NCI-H146 treated with DMSO at 0.1 percent for 48 hours (cell line): Measurements from ENCODE around the gene GNPDA2.

ENCODE experiments used
- DNase-seq: peaks from one replicate; lab custom pipeline; 2025; ENCODE audit not compliant: unreplicated experiment; lab: John Stamatoyannopoulos, UW

Gene GNPDA2

GRCh38 chr4:44679060-44679459 lies 47.3 kb downstream of the GNPDA2 start:
- DNase-seq = no peak

GRCh38 chr4:44678094-44679041 lies 48.0 kb downstream of the GNPDA2 start, which contains the start of gene GUF1:
GUF1 (plus strand) TSS chr4:44678420; CDS start chr4:44678623, 203 bp downstream.
- peak; percentile 72 for DNase-seq

DNA sequence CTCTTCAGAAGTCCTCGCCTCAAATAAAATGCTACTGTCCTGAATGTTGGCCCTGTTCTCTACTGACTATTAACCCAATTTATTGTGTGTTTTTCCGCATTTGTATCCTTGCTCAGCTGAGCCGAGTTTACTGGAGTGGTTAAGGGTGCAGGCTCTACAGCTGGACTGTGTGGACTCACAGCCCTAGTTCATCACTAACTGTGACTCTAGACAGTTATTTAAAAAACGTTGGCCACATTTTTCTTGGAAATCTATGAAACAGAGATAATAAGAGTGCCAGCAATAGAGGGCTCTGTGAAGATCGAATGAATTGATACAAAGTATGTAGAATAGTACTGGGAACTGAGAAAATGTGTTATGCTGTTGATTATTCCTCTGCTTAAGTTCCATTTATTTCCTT lies 51.0 kb downstream of the GNPDA2 start:
- DNase-seq = no peak

- no peak for DNase-seq
Measured at GRCh38 chr4:44674471-44674870, 51.9 kb downstream of the GNPDA2 start.

DNA sequence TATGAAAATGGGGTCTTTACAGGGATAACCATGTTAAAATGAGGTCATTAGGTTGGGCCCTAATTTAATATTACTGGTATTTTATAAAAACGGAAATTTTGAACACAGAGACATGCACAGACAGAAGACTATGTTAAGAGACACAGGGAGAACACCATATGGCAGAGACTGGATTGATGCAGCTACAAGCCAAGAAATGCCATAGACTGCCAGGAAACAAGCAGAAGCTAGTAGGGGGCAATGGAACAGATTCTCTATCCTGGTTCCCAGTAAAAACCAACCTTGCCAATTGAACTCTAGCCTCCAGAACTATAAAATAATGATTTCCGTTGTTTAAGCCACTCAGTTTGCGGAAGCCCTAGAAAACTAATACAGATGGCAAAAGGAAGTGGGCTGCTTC lies 54.7 kb downstream of the GNPDA2 start:
- no peak for DNase-seq

DNA sequence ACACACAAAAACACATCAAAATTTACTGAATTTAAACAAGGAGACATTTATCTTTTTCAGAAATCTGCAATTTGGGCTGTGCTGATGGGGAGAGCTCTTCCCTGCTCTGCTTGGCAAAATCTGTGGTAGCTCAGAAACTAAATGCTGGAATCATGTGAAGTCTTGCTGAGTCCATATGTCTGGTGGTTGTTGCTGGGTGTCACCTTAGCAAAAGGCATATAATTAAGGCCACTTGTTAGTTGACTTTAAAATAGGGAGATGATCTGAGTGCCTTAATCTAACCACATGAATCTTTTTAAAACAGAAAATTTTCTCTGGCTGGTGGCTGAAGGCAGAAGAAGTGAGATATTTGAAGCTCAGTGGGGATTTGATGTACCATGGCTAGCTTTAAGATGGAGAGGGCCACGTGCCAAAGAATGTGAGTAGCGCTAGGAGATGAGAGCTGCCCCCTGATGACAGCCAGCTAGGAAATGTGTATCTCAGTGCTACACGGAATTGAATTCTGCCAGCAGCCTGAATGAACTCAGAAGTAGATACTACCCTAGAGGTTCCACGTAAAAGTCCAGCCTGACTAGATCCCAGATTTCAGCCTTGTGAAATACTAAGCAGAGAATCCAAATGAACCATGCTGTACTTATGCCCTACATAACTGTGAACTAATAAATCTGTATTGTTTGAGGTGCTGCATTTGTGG lies 55.7 kb downstream of the GNPDA2 start:
- no peak for DNase-seq

DNA sequence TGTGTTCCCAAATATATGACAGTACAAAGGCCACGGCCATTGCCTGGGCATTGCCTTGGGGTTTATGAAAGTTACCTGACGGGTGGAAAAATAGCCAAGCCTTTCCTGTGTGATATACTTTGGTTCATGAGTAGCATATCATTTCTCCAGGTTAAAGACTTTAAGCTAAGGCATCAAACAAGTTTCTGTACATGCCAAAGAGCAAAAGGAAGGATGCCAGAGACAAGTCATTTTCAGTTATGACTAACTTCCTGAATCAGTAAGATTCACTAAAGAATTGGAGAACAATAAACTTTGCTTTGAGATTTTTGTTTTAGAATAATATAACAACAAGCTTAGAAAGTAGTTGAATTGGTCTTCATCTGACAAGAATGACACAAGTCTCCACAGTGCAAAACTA lies 57.8 kb downstream of the GNPDA2 start:
- DNase-seq = no peak

DNA sequence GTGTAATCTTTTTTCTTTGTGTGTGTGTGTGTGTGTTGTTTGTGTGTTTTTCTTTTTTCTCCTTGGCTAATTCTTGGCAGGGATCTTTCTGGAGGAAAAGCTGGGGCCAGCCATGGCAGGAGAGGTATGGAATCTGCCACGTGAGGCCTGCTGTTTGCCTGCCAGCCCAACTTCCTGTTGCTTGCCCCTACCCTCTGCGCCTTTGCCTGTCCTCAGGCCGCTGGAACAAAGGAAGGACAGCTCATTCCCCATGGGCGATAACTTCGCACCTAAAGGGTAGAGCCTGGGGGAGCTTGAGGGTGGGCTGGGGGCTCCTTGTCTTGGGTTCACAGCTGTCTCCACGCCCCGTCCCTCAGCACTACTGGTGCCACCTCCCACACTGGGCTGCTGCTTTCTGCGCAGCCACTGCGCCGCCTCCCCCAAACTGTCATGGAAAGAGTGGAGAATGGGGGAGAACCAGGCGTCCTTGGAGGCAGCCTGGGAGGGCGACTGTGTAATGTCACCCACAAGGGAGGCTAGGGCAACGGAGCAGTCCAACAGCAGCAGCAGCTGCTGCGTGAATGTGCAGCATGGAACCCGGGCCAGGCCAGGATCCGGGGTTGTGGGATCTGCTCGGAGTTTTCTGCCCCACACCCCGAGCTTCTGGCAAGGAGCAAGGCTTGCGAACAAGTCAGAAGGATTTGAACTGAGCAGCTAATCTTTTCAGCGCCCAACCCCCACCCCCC lies 62.7 kb downstream of the GNPDA2 start:
- no peak for DNase-seq

DNA sequence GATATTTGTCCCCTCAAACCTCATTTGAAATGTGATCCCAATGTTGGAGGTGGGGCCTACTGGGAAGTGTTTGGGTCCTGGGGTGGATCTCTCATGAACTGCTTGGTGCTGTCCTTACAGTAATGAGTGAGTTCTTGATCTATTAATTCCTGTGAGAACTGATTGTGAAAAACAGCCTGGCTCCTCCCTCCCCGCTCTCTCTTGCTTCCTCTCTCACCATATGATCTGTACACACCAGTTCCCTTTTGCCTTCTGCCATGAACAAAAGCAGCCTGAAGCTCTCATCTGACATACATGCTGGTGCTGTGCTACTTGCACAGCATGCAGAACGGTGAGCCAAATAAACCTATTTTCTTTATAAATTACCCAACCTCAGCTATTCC lies 63.7 kb downstream of the GNPDA2 start:
- no peak for DNase-seq

GRCh38 chr4:44661940-44662622 lies 64.3 kb downstream of the GNPDA2 start:
- no peak for DNase-seq

- no peak for DNase-seq
Measured at GRCh38 chr4:44660396-44660795, 66.0 kb downstream of the GNPDA2 start.

DNA sequence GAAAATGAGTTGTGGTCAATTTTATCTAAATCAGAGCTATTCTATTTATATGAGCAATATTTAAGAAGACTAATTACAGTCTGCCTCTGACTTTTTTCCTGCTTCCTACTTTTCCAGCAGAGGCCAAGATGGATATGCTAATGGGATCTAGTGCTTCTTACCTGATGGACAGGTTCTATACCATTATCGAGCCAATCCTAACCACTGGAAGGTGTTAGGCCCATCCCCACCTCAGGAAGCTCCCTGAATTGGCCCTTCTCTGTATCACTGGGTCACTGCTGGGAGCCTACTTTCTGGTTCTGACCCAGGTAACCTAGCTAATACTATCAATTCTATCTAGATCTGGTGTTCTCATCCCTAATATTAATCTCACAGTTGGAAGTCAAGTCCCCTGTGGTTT lies 74.4 kb downstream of the GNPDA2 start:
- DNase-seq = no peak
